ENCODE data around the gene WNK1. TPM values are rescaled to one million over a fixed set of nuclear protein-coding genes. Genes with fewer than 3 reads are reported as not detected.

WNK1 gene
- total RNA-seq, 2 experiments from 2014 or later, result 139 to 140 TPM

DNA sequence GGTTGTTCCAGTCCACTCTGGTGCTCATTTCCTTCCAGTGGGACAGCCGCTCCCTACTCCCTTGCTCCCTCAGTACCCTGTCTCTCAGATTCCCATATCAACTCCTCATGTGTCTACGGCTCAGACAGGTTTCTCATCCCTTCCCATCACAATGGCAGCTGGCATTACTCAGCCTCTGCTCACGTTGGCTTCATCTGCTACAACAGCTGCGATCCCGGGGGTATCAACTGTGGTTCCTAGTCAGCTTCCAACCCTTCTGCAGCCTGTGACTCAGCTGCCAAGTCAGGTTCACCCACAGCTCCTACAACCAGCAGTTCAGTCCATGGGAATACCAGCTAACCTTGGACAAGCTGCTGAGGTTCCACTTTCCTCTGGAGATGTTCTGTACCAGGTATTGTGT lies 127.3 kb downstream of the WNK1 start:
- Mint-ChIP-seq H3K4me3 (no peak overlapping the region), H3K36me3 (peaks cover 49% of the 10 kb centered on the region), H3K27ac (no peak overlapping the region), H3K4me1 (ENCODE audit: low read depth) (peaks cover 4% of the 10 kb centered on the region), H3K27me3 (no peaks in the 10 kb centered on the region), H3K9me3 (no peaks in the 10 kb centered on the region)
- no peak for DNase-seq
- ChIA-PET POLR2A (no interaction called here), CTCF (interaction anchor here (0.6 kb wide), 1 partner anchor 121 kb away, joined by 3 read pairs; no protein-coding TSS in a partner anchor)
- intact Hi-C loops (cut with micrococcal nuclease), result no loop called here

DNA sequence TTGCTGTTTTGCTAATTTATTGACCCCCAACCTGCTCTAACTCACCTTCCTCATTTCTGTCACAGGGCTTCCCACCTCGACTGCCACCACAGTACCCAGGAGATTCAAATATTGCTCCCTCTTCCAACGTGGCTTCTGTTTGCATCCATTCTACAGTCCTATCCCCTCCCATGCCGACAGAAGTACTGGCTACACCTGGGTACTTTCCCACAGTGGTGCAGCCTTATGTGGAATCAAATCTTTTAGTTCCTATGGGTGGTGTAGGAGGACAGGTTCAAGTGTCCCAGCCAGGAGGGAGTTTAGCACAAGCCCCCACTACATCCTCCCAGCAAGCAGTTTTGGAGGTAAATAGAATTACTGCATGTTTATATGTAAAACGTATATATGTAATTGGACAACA lies 128.3 kb downstream of the WNK1 start:
- Mint-ChIP-seq H3K27ac (no peak overlapping the region), H3K4me1 (ENCODE audit: low read depth) (peaks cover 4% of the 10 kb centered on the region), H3K4me3 (no peak overlapping the region), H3K36me3 (peaks cover 55% of the 10 kb centered on the region), H3K9me3 (no peaks in the 10 kb centered on the region), H3K27me3 (no peaks in the 10 kb centered on the region)
- ChIA-PET CTCF (interaction anchor here (0.6 kb wide), 1 partner anchor 543 kb away, joined by 3 read pairs; no protein-coding TSS in a partner anchor), POLR2A (no interaction called here)
- DNase-seq, result no peak
- intact Hi-C loops (cut with micrococcal nuclease), result no loop called here

DNA sequence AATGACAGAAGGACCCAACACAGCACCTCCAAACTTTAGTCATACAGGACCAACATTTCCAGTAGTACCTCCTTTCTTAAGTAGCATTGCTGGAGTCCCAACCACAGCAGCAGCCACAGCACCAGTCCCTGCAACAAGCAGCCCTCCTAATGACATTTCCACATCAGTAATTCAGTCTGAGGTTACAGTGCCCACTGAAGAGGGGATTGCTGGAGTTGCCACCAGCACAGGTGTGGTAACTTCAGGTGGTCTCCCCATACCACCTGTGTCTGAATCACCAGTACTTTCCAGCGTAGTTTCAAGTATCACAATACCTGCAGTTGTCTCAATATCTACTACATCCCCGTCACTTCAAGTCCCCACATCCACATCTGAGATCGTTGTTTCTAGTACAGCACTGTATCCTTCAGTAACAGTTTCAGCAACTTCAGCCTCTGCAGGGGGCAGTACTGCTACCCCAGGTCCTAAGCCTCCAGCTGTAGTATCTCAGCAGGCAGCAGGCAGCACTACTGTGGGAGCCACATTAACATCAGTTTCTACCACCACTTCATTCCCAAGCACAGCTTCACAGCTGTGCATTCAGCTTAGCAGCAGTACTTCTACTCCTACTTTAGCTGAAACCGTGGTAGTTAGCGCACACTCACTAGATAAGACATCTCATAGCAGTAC lies 132.5 kb downstream of the WNK1 start:
- peaks cover 58% of the 10 kb centered on the region for H3K36me3 Mint-ChIP-seq
- H3K4me3 Mint-ChIP-seq, result no peak overlapping the region
- H3K4me1 Mint-ChIP-seq (ENCODE audit: low read depth), result peaks cover 4% of the 10 kb centered on the region
- ChIA-PET CTCF (interaction anchor here (0.9 to 1.6 kb wide), 4 partner anchors 10 to 316 kb away, joined by 3 to 5 read pairs (median 4); no protein-coding TSS in a partner anchor), POLR2A (interaction anchor here (0.8 kb wide), 1 partner anchor 8 kb away, joined by 3 read pairs; no protein-coding TSS in a partner anchor)
- DNase-seq, result no peak
- no peaks in the 10 kb centered on the region for H3K9me3 Mint-ChIP-seq
- H3K27ac Mint-ChIP-seq, result no peak overlapping the region
- H3K27me3 Mint-ChIP-seq, result no peaks in the 10 kb centered on the region
- intact Hi-C loops (cut with micrococcal nuclease), result no loop called here

DNA sequence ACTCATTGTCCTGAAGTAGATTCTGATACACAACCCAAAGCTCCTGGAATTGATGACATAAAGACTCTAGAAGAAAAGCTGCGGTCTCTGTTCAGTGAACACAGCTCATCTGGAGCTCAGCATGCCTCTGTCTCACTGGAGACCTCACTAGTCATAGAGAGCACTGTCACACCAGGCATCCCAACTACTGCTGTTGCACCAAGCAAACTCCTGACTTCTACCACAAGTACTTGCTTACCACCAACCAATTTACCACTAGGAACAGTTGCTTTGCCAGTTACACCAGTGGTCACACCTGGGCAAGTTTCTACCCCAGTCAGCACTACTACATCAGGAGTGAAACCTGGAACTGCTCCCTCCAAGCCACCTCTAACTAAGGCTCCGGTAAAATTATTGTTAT lies 133.3 kb downstream of the WNK1 start:
- intact Hi-C loops (cut with micrococcal nuclease), result no loop called here
- no peak overlapping the region for H3K4me3 Mint-ChIP-seq
- H3K4me1 Mint-ChIP-seq (ENCODE audit: low read depth), result peaks cover 4% of the 10 kb centered on the region
- no peaks in the 10 kb centered on the region for H3K9me3 Mint-ChIP-seq
- no peak overlapping the region for H3K27ac Mint-ChIP-seq
- peaks cover 57% of the 10 kb centered on the region for H3K36me3 Mint-ChIP-seq
- CTCF ChIA-PET, result interaction anchor here (1.0 to 1.6 kb wide), 3 partner anchors 9 to 316 kb away, joined by 3 to 5 read pairs (median 5); no protein-coding TSS in a partner anchor
- POLR2A ChIA-PET, result no interaction called here
- no peak for DNase-seq
- no peaks in the 10 kb centered on the region for H3K27me3 Mint-ChIP-seq

DNA sequence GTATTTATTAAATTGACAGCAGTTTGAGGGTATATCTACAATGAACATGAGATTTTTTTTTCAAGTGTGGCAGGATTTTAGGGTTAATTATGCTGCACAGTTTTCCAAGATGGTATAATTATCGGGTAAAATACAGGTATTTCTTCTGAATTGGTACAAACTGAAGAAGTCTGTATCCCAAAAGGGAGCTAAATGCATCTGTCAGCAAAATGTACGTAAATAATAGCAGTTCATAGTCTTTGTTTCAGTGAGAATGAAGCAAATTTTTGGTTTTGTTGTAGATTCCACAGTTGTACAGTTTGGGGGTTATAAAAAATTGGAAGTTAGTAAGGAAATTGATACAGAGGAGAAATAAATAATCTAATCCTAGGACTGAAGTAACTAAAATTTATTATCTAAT lies 133.8 kb downstream of the WNK1 start:
- Mint-ChIP-seq H3K4me3 (no peak overlapping the region), H3K27me3 (no peaks in the 10 kb centered on the region), H3K9me3 (no peaks in the 10 kb centered on the region), H3K36me3 (peaks cover 52% of the 10 kb centered on the region), H3K4me1 (ENCODE audit: low read depth) (peaks cover 4% of the 10 kb centered on the region), H3K27ac (no peak overlapping the region)
- ChIA-PET CTCF (no interaction called here), POLR2A (no interaction called here)
- intact Hi-C loops (cut with micrococcal nuclease), result no loop called here
- DNase-seq, result no peak

DNA sequence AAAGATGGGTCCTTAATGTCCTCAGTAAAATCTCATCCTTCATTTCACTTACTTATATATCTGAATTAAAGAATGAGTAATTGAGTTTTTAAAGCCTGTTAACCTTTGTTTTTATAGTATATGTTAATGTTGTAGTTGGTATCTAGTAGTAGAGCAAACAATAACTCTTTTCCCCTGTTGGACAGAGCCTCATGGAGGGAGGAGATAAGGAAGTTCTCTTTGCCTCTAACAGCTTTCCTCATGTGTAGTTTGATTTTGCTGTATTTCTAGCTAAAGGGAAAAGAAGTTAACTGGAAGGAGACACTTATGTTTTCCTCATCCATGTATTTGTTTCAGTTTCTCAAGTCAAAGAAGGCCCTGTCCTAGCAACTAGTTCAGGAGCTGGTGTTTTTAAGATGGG lies 141.8 kb downstream of the WNK1 start:
- intact Hi-C loops (cut with micrococcal nuclease), result no loop called here
- ChIA-PET POLR2A (no interaction called here), CTCF (interaction anchor here (1.0 kb wide), 2 partner anchors 9 to 199 kb away, joined by 3 to 4 read pairs; no protein-coding TSS in a partner anchor)
- Mint-ChIP-seq H3K4me3 (no peak overlapping the region), H3K36me3 (peaks cover 29% of the 10 kb centered on the region), H3K27me3 (no peaks in the 10 kb centered on the region), H3K4me1 (ENCODE audit: low read depth) (no peaks in the 10 kb centered on the region), H3K27ac (no peak overlapping the region), H3K9me3 (no peaks in the 10 kb centered on the region)
- DNase-seq, result no peak

DNA sequence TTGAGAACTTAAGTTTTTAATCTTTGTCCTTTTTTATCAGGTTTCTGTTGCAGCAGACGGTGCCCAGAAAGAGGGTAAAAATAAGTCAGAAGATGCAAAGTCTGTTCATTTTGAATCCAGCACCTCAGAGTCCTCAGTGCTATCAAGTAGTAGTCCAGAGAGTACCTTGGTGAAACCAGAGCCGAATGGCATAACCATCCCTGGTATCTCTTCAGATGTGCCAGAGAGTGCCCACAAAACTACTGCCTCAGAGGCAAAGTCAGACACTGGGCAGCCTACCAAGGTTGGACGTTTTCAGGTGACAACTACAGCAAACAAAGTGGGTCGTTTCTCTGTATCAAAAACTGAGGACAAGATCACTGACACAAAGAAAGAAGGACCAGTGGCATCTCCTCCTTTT lies 143.7 kb downstream of the WNK1 start:
- no peak overlapping the region for H3K4me3 Mint-ChIP-seq
- no peak overlapping the region for H3K27ac Mint-ChIP-seq
- ChIA-PET CTCF (interaction anchor here (0.6 kb wide), 1 partner anchor 137 kb away, joined by 3 read pairs; no protein-coding TSS in a partner anchor), POLR2A (no interaction called here)
- no peaks in the 10 kb centered on the region for H3K27me3 Mint-ChIP-seq
- intact Hi-C loops (cut with micrococcal nuclease), result no loop called here
- H3K9me3 Mint-ChIP-seq, result no peaks in the 10 kb centered on the region
- DNase-seq, result no peak
- peaks cover 27% of the 10 kb centered on the region for H3K36me3 Mint-ChIP-seq
- H3K4me1 Mint-ChIP-seq (ENCODE audit: low read depth), result no peaks in the 10 kb centered on the region

DNA sequence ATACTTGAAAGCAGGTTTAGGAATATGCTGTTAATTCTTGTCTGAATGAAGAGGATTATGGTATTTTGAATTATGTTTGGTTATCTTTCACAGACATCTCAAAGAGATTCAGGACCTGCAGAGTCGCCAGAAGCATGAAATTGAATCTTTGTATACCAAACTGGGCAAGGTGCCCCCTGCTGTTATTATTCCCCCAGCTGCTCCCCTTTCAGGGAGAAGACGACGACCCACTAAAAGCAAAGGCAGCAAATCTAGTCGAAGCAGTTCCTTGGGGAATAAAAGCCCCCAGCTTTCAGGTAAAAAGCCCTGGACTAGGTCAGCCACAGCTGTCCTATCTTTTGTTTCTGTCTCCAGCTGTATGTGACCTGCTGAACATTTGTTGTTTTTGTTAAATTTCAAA lies 145.0 kb downstream of the WNK1 start:
- Mint-ChIP-seq H3K27ac (no peak overlapping the region), H3K4me1 (ENCODE audit: low read depth) (no peaks in the 10 kb centered on the region), H3K4me3 (no peak overlapping the region), H3K36me3 (peaks cover 34% of the 10 kb centered on the region), H3K9me3 (no peaks in the 10 kb centered on the region), H3K27me3 (no peaks in the 10 kb centered on the region)
- DNase-seq, result no peak
- POLR2A ChIA-PET, result no interaction called here
- intact Hi-C loops (cut with micrococcal nuclease), result no loop called here
- CTCF ChIA-PET, result interaction anchor here (0.7 to 1.6 kb wide), 2 partner anchors 321 to 455 kb away, joined by 3 to 4 read pairs; no protein-coding TSS in a partner anchor

DNA sequence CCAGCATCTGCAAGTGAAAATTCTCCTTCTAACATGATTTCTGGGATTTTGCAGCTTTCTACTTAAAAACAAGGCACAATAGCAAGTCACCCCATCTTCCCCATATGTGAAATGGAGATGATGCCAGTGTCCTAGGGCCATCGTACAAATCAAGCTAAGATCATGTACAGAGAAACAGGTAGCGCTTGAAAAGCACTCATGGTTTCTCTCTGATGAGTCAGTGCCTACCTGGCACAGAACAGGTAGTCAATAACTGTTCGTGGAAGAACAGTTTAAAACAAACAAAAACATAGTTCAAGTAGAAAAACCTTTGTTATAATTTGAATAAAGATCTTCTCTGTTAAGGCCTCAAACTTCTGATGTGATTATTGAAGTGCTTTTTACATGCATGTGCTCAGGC lies 150.2 kb downstream of the WNK1 start:
- intact Hi-C loops (cut with micrococcal nuclease), result no loop called here
- POLR2A ChIA-PET, result no interaction called here
- DNase-seq, result no peak
- no peak overlapping the region for H3K27ac Mint-ChIP-seq
- H3K9me3 Mint-ChIP-seq, result no peaks in the 10 kb centered on the region
- H3K4me3 Mint-ChIP-seq, result no peak overlapping the region
- H3K27me3 Mint-ChIP-seq, result no peaks in the 10 kb centered on the region
- CTCF ChIA-PET, result no interaction called here
- H3K4me1 Mint-ChIP-seq (ENCODE audit: low read depth), result peaks cover 31% of the 10 kb centered on the region
- peaks cover 41% of the 10 kb centered on the region for H3K36me3 Mint-ChIP-seq

DNA sequence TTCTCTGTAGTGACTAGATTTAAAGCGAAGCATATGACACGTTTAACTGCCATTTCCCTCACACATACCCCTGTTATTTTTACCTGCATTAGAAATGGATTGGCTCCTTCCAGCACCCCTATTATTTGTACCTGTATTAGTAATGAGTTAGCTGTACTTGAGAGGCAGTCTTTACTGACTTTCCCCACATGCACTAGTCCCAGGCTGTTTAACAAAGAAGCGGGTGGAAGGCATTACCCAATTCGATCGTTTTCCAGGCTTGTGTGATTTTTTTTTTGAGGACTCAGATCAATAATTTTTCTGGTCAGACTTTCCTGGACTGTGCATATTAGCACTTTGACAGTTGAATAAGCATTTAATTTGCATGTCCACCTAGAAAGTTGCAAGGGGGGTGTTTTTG lies 150.7 kb downstream of the WNK1 start:
- Mint-ChIP-seq H3K27ac (no peak overlapping the region), H3K4me3 (no peak overlapping the region), H3K4me1 (ENCODE audit: low read depth) (peaks cover 31% of the 10 kb centered on the region), H3K9me3 (no peaks in the 10 kb centered on the region), H3K36me3 (peaks cover 44% of the 10 kb centered on the region), H3K27me3 (no peaks in the 10 kb centered on the region)
- no peak for DNase-seq
- ChIA-PET CTCF (no interaction called here), POLR2A (no interaction called here)
- intact Hi-C loops (cut with micrococcal nuclease), result no loop called here

DNA sequence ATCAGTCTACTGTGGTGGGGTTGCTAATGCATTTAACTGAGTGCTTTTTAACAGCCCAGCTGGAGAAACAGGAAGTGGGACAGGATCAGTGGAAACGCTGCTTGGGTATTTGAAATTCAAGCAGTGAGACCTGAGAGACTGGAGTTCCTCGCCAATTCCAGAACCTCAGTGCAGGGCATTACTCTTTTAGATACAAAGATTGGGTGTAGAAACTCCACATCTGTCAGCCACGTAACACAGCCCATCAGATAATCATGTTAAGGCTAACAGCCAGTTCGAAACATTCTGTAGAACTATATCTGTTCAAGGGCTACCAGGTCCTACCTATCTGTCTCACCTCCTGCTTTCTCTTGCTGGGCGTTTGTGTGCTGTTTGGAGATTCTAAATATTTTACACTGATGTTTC lies 151.6 kb downstream of the WNK1 start:
- no peak for DNase-seq
- Mint-ChIP-seq H3K4me1 (ENCODE audit: low read depth) (peaks cover 31% of the 10 kb centered on the region), H3K27ac (peak overlapping the region; percentile 21), H3K36me3 (peaks cover 47% of the 10 kb centered on the region), H3K27me3 (no peaks in the 10 kb centered on the region), H3K4me3 (no peak overlapping the region), H3K9me3 (no peaks in the 10 kb centered on the region)
- intact Hi-C loops (cut with micrococcal nuclease), result no loop called here
- CTCF ChIA-PET, result interaction anchor here (1.1 to 2.0 kb wide), 2 partner anchors 14 to 45 kb away, joined by 3 to 4 read pairs; partner anchors contain the start of gene RAD52
- POLR2A ChIA-PET, result no interaction called here

DNA sequence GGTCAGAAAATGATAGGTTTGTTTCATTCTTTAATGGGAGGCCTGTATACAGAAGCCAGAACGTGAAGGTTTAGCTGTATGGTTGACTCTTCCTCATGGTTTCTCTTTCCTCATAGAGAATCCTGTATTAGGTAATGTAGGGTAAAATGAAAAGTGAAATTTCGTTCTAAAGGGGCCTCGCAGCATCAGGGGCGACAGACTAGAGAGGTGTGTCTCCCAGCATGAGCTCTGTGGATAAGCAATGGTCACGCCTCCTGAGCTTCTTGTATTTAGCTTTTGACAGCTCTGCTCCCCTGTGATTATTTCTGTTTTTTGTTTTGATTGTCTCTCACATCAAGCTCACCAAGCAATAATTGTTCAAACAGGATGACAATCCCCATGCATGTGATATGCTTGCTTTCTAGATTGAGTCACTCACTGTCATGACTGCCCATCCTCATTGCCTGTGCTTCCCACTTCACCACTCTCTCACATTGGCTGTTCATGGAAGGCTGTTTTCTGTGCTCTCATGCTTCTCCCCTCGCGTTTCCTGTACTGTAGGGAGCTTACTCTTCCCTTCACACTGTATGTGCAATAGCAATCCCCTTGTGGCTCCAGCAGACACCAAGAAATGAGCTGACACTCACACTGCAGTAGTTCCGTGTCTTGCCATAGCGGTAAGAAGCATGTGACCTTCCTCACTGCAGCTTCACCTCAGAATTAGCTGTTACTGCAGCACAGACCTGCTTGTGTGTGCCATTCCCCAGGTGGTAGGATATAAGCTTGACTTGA lies 153.1 kb downstream of the WNK1 start:
- CTCF ChIA-PET, result interaction anchor here (0.9 to 2.0 kb wide), 5 partner anchors 12 to 91 kb away, joined by 3 to 4 read pairs (median 3); partner anchors contain the start of gene RAD52
- peak; percentile 15 for DNase-seq
- peak overlapping the region; percentile 67 for H3K27ac Mint-ChIP-seq
- no peak overlapping the region for H3K4me3 Mint-ChIP-seq
- H3K36me3 Mint-ChIP-seq, result peaks cover 55% of the 10 kb centered on the region
- intact Hi-C loops (cut with micrococcal nuclease), result no loop called here
- H3K27me3 Mint-ChIP-seq, result no peaks in the 10 kb centered on the region
- no peaks in the 10 kb centered on the region for H3K9me3 Mint-ChIP-seq
- peaks cover 31% of the 10 kb centered on the region for H3K4me1 Mint-ChIP-seq (ENCODE audit: low read depth)
- POLR2A ChIA-PET, result no interaction called here
